RWPE1 (cell line): Measurements from ENCODE around the gene SLITRK5.

ENCODE experiments used
- CTCF ChIA-PET: fragments of 350-600 bp; sonication (Branson Sonifier 250); formaldehyde crosslinking; extraction: SDS; loops from one replicate; lab custom pipeline; 2021; lab: Yijun Ruan, JAX
- POLR2A ChIA-PET: fragments of 400-600 bp; formaldehyde crosslinking; extraction: SDS; loops from one replicate; lab custom pipeline; 2020; ENCODE audit warnings: antibody characterized with exemption; ENCODE audit not compliant: low non-redundant PET; lab: Yijun Ruan, JAX
- DNase-seq: peaks from one replicate; pipeline ENCODE4 v3.0.0; 2012; ENCODE audit warnings: low spot score
- H3K27ac ChIP-seq: fragments of 450-650 bp; 2 replicates; pipeline ENCODE4 v1.5.1; 2017
- CTCF ChIP-seq: fragments of 450-650 bp; conservative IDR thresholded peaks from 2 replicates; pipeline ENCODE4 v1.5.1; 2017; ENCODE audit warnings: low read depth, mild to moderate bottlenecking

SLITRK5 gene

GRCh38 chr13:87677496-87678371 lies 6.6 kb downstream of the SLITRK5 start:
- no peak for TF ChIP-seq CTCF
- no peak overlapping the region for H3K27ac ChIP-seq
- CTCF ChIA-PET = interaction anchor here (0.6 kb wide), 1 partner anchor 544 kb away, joined by 3 read pairs; no protein-coding TSS in a partner anchor
- POLR2A ChIA-PET = no interaction called here
- DNase-seq = no peak

GRCh38 chr13:87678372-87678752 lies 7.2 kb downstream of the SLITRK5 start:
- CTCF ChIA-PET = interaction anchor here (0.6 kb wide), 1 partner anchor 544 kb away, joined by 3 read pairs; no protein-coding TSS in a partner anchor
- POLR2A ChIA-PET = no interaction called here
- no peak overlapping the region for H3K27ac ChIP-seq
- no peak for TF ChIP-seq CTCF
- DNase-seq = no peak

- POLR2A ChIA-PET = no interaction called here
- CTCF ChIA-PET = interaction anchor here (0.6 to 0.7 kb wide), 5 partner anchors 9 to 606 kb away, joined by 3 to 4 read pairs (median 3); no protein-coding TSS in a partner anchor
- no peak overlapping the region for H3K27ac ChIP-seq
- no peak for DNase-seq
- TF ChIP-seq CTCF = no peak
These were observed 9.1 kb downstream of the SLITRK5 start for GRCh38 chr13:87680298-87680697.

- no peak for DNase-seq
- CTCF ChIA-PET = no interaction called here
- H3K27ac ChIP-seq = no peak overlapping the region
- POLR2A ChIA-PET = no interaction called here
- TF ChIP-seq CTCF = no peak
These were observed 13.9 kb downstream of the SLITRK5 start for GRCh38 chr13:87684850-87685742.

- no peak overlapping the region for H3K27ac ChIP-seq
- DNase-seq = no peak
- ChIA-PET CTCF (no interaction called here), POLR2A (no interaction called here)
- TF ChIP-seq CTCF = no peak
These were observed 25.3 kb downstream of the SLITRK5 start for GRCh38 chr13:87696458-87696857.

GRCh38 chr13:87698268-87698667 lies 27.1 kb downstream of the SLITRK5 start:
- TF ChIP-seq CTCF = no peak
- no peak for DNase-seq
- CTCF ChIA-PET = no interaction called here
- no peak overlapping the region for H3K27ac ChIP-seq
- POLR2A ChIA-PET = no interaction called here
